Measurements from ENCODE around the gene EVA1B.

Gene EVA1B

GRCh38 chr1:36274201-36274600 is 49.2 kb downstream of the EVA1B start:
- ChIA-PET CTCF (interaction anchor here (0.8 to 1.8 kb wide), 5 partner anchors 11 to 125 kb away, joined by 3 to 16 read pairs (median 3); partner anchors contain the start of gene TRAPPC3), POLR2A (no interaction called here)
- no peak overlapping the region for H3K4me3 ChIP-seq (ENCODE audit: low read depth, low read length)
- TF ChIP-seq CTCF (IDR thresholded peaks at IDR 0.05; ENCODE audit: insufficient read depth, low read length, missing control alignments), result no peak
- DNase-seq (ENCODE audit: low read depth, low spot score), result no peak

- no peak for TF ChIP-seq CTCF (IDR thresholded peaks at IDR 0.05; ENCODE audit: insufficient read depth, low read length, missing control alignments)
- H3K4me3 ChIP-seq (ENCODE audit: low read depth, low read length), result no peak overlapping the region
- DNase-seq (ENCODE audit: low read depth, low spot score), result no peak
- ChIA-PET CTCF (interaction anchor here (0.9 to 1.8 kb wide), 2 partner anchors 12 to 84 kb away, joined by 3 to 16 read pairs; no protein-coding TSS in a partner anchor), POLR2A (no interaction called here)
These were observed 50.4 kb downstream of the EVA1B start for GRCh38 chr1:36273024-36273423.
